Neural cell (in vitro differentiated cells): Measurements from ENCODE around the gene USP2. TPM values are rescaled to one million over a fixed set of nuclear protein-coding genes. Genes with fewer than 3 reads are reported as not detected.

ENCODE experiments used
- H2AFZ ChIP-seq: fragments of 200-600, 300-800 bp; sonication (generic), shearing (Covaris generic); 2 replicates; pipeline ENCODE4 v1.6.0; 2014; ENCODE audit warnings: low read depth, mild to moderate bottlenecking, antibody characterized with exemption, low read length, moderate library complexity
- H3F3A ChIP-seq: fragments of 200-600 bp; shearing (Covaris generic); 2 replicates; pipeline ENCODE4 v1.6.1; 2016; ENCODE audit warnings: mild to moderate bottlenecking, moderate library complexity, mixed read lengths, antibody characterized with exemption, low read length; ENCODE audit not compliant: insufficient read depth, poor library complexity, severe bottlenecking
- H3K27ac ChIP-seq: fragments of 200-600, 300-800 bp; sonication (generic), shearing (Covaris generic); 2 replicates; pipeline ENCODE4 v1.5.1; 2014; ENCODE audit warnings: mild to moderate bottlenecking, low read length, moderate library complexity
- H3K27me3 ChIP-seq: fragments of 300-800, 200-600 bp; sonication (generic), shearing (Covaris generic); 2 replicates; pipeline ENCODE4 v1.6.0; 2014; ENCODE audit warnings: mild to moderate bottlenecking, low read depth, low read length, moderate library complexity; ENCODE audit not compliant: insufficient read depth
- H3K36me3 ChIP-seq: fragments of 300-800, 200-600 bp; sonication (generic), shearing (Covaris generic); 2 replicates; pipeline ENCODE4 v1.5.1; 2014; ENCODE audit warnings: mild to moderate bottlenecking, antibody characterized with exemption, low read length, moderate library complexity; ENCODE audit not compliant: insufficient read depth
- H3K4me2 ChIP-seq: fragments of 300-800, 200-600 bp; sonication (generic), shearing (Covaris generic); 2 replicates; pipeline ENCODE4 v1.6.0; 2014; ENCODE audit warnings: mild to moderate bottlenecking, low read length
- H3K4me3 ChIP-seq: fragments of 300-800, 200-600 bp; sonication (generic), shearing (Covaris generic); 2 replicates; pipeline ENCODE4 v1.5.1; 2014; ENCODE audit warnings: mild to moderate bottlenecking, low read length, moderate library complexity
- H3K79me2 ChIP-seq: fragments of 200-600 bp; shearing (Covaris generic); replicated peaks from 2 replicates; pipeline ENCODE4 v1.6.0; 2014; ENCODE audit warnings: mild to moderate bottlenecking, low read length, moderate library complexity; ENCODE audit not compliant: insufficient read depth
- H3K9ac ChIP-seq: fragments of 300-800, 200-600 bp; sonication (generic), shearing (Covaris generic); 2 replicates; pipeline ENCODE4 v1.6.1; 2016; ENCODE audit warnings: mild to moderate bottlenecking, low read length, mixed read lengths
- H3K9me2 ChIP-seq: fragments of 200-600 bp; shearing (Covaris generic); 2 replicates; pipeline ENCODE4 v1.6.1; 2016; ENCODE audit warnings: mild to moderate bottlenecking, low read length, mixed read lengths; ENCODE audit not compliant: insufficient read depth
- H3K9me3 ChIP-seq: fragments of 200-600, 300-800 bp; sonication (generic), shearing (Covaris generic); 2 replicates; pipeline ENCODE4 v1.6.1; 2016; ENCODE audit warnings: mild to moderate bottlenecking, mixed run types, low read length, moderate library complexity, mixed read lengths
- H4K20me1 ChIP-seq: fragments of 200-600 bp; shearing (Covaris generic); 2 replicates; pipeline ENCODE4 v1.6.1; 2016; ENCODE audit warnings: mild to moderate bottlenecking, mixed run types; ENCODE audit not compliant: insufficient read depth
- CTCF ChIP-seq: fragments of 450-650 bp; IDR thresholded peaks from 2 replicates; pipeline ENCODE4 v1.5.1; 2014; ENCODE audit warnings: antibody characterized with exemption, mild to moderate bottlenecking, moderate library complexity; ENCODE audit not compliant: poor library complexity, severe bottlenecking
- EP300 ChIP-seq: fragments of 450-650 bp; conservative IDR thresholded peaks from 2 replicates; pipeline ENCODE4 v1.6.1; 2014; ENCODE audit warnings: antibody characterized with exemption, mild to moderate bottlenecking, moderate library complexity; ENCODE audit not compliant: poor library complexity, severe bottlenecking
- EZH2 ChIP-seq: fragments of 200-600, 300-800 bp; shearing (Covaris generic), sonication (generic); IDR thresholded peaks from 2 replicates; pipeline ENCODE4 v1.6.1; 2014; ENCODE audit warnings: antibody characterized with exemption, low read length, borderline replicate concordance, mild to moderate bottlenecking; ENCODE audit not compliant: insufficient read depth, poor library complexity, severe bottlenecking
- MXI1 ChIP-seq: fragments of 450-650 bp; conservative IDR thresholded peaks from 2 replicates; pipeline ENCODE4 v1.6.1; 2014; ENCODE audit warnings: antibody characterized with exemption, mild to moderate bottlenecking; ENCODE audit not compliant: poor library complexity, severe bottlenecking
- POLR2AphosphoS5 ChIP-seq: IDR thresholded peaks from 2 replicates; pipeline ENCODE4 v1.6.1; 2012
- RAD21 ChIP-seq: fragments of 450-650 bp; conservative IDR thresholded peaks from 2 replicates; pipeline ENCODE4 v1.6.1; 2014; ENCODE audit warnings: antibody characterized with exemption, mild to moderate bottlenecking, moderate library complexity
- REST ChIP-seq: IDR thresholded peaks from 2 replicates; pipeline ENCODE4 v1.6.1; 2012; ENCODE audit warnings: borderline replicate concordance
- SMC3 ChIP-seq: fragments of 450-650 bp; conservative IDR thresholded peaks from 2 replicates; pipeline ENCODE4 v1.6.1; 2014; ENCODE audit warnings: antibody characterized with exemption, mild to moderate bottlenecking, moderate library complexity; ENCODE audit not compliant: poor library complexity
- TAF1 ChIP-seq: IDR thresholded peaks from 2 replicates; pipeline ENCODE4 v1.6.1; 2012; ENCODE audit warnings: low read depth
- polyA plus RNA-seq: library from polyadenylated mRNA; depleted of rRNA; stranded (reverse); fragments of >200 nt; gene quantifications from 2 replicates; pipeline ENCODE4 v1.2.3, GENCODE V29; 2014

Gene USP2
- polyA plus RNA-seq, 1 donor from 2014 or later = 0.59 TPM

GRCh38 chr11:119309953-119310681, 71.4 kb downstream of the USP2 start:
- H3F3A ChIP-seq = no peaks in the 10 kb centered on the region
- H2AFZ ChIP-seq = no peak overlapping the region
- H3K9ac ChIP-seq = no peak overlapping the region
- H3K27ac ChIP-seq = no peak overlapping the region
- H3K4me3 ChIP-seq = no peak overlapping the region
- no peaks in the 10 kb centered on the region for H3K79me2 ChIP-seq
- peaks cover 6% of the 10 kb centered on the region for H3K27me3 ChIP-seq
- no peaks in the 10 kb centered on the region for H3K9me2 ChIP-seq
- TF ChIP-seq POLR2AphosphoS5 = no peak
- H3K4me2 ChIP-seq = no peak overlapping the region
- H4K20me1 ChIP-seq = no peaks in the 10 kb centered on the region
- no peaks in the 10 kb centered on the region for H3K9me3 ChIP-seq
- no peaks in the 10 kb centered on the region for H3K36me3 ChIP-seq

GRCh38 chr11:119309411-119309810, 72.1 kb downstream of the USP2 start:
- Histone ChIP-seq H3K4me2 (no peak overlapping the region), H3K9ac (no peak overlapping the region), H3F3A (no peaks in the 10 kb centered on the region), H2AFZ (no peak overlapping the region), H3K9me3 (no peaks in the 10 kb centered on the region), H3K36me3 (no peaks in the 10 kb centered on the region), H3K27me3 (no peaks in the 10 kb centered on the region), H4K20me1 (no peaks in the 10 kb centered on the region), H3K27ac (no peak overlapping the region), H3K4me3 (no peak overlapping the region), H3K9me2 (no peaks in the 10 kb centered on the region), H3K79me2 (no peaks in the 10 kb centered on the region)
- TF ChIP-seq SMC3 = no peak
- no peak for TF ChIP-seq REST
- TF ChIP-seq POLR2AphosphoS5 = no peak
- no peak for TF ChIP-seq EZH2
- no peak for TF ChIP-seq TAF1
- no peak for TF ChIP-seq MXI1
- no peak for TF ChIP-seq CTCF
- no peak for TF ChIP-seq RAD21
- no peak for TF ChIP-seq EP300
